HG02852 (cell line): ENCODE measurements around the gene HLCS.
"Not testable (repeated sequence)": the region's sequence is repeated elsewhere in the genome, so short reads cannot be mapped to it uniquely, and the experiment has no call there.

Experiments
- ATAC-seq: cut with Tn5 transposase; IDR thresholded peaks from one replicate; pipeline ENCODE4 v1.9.1; 2021; ENCODE audit warnings: mild to moderate bottlenecking, moderate library complexity; ENCODE audit not compliant: unreplicated experiment

Gene HLCS

DNA sequence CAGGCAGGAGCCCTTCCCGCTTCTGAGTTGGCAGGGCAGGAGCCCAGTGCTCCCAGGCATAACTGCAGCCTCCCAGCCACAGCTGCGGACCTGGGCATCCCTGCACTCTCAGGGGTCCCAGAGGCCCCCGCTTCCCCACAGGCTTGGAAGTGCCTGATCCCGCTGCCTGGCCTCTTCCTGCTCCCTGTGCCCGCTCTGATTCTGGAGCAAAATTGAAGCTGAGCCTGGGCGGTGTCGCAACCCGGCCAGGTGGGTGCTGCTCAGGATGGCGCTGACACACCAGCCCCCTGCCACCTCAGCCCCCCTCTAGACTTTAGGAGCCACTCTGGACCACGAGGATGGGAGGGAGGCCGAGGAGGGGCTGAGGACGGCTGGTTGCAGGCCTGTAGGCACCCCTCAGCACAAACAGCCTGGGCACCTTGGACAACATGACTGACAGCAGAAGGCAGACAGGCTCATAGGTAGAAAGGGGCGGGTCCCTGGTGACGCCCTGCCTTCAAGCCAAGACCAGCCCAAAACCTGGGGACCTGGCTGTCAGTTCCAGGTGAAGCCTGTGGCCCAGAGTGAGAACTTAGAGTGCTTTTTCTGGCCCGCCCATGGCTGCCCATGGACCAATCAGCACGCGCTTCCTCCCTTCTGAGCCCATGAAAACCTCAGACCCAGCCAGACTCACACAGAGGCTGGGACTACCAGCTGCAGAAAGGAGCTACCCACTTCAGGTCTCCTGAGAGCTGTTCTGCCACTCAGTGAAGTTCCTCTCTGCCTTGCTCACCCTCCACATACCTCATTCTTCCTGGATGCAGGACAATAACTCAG, 7.2 kb downstream of the HLCS start:
- ATAC-seq: no peak

DNA sequence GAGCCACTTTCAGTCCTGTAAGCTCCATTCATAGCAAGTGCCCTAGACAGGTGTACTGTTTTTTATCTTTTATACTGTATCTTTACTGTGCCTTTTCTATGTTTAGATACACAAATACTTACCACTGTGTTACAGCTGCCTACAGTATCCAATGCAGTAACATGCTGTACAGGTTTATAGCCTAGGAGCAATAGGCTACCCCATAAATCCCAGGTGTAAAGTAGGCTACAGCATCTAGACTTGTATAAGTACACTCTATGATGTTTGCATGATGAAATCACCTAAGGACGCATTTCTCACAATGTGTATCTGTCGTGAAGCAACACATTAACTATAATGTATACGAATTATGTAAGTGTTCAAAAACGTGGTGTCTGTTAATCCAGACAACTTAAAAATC, 10.7 kb downstream of the HLCS start:
- no peak for ATAC-seq

DNA sequence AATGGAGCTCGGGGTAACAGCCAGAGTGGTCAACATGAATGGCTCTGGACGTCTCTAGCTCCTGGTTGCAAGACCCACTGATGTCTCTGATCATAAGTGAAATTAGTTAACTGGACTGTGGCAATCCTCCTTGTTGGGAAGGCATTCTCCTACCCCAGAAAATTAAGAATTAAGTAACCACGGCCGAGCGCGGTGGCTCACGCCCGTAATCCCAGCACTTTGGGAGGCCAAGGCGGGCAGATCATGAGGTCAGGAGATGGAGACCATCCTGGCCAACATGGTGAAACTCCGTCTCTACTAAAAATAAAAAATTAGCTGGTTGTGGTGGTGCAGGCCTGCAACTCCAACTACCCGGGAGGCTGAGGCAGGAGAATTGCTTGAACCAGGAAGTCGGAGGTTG, 14.1 kb downstream of the HLCS start:
- not testable (repeated sequence) for ATAC-seq

DNA sequence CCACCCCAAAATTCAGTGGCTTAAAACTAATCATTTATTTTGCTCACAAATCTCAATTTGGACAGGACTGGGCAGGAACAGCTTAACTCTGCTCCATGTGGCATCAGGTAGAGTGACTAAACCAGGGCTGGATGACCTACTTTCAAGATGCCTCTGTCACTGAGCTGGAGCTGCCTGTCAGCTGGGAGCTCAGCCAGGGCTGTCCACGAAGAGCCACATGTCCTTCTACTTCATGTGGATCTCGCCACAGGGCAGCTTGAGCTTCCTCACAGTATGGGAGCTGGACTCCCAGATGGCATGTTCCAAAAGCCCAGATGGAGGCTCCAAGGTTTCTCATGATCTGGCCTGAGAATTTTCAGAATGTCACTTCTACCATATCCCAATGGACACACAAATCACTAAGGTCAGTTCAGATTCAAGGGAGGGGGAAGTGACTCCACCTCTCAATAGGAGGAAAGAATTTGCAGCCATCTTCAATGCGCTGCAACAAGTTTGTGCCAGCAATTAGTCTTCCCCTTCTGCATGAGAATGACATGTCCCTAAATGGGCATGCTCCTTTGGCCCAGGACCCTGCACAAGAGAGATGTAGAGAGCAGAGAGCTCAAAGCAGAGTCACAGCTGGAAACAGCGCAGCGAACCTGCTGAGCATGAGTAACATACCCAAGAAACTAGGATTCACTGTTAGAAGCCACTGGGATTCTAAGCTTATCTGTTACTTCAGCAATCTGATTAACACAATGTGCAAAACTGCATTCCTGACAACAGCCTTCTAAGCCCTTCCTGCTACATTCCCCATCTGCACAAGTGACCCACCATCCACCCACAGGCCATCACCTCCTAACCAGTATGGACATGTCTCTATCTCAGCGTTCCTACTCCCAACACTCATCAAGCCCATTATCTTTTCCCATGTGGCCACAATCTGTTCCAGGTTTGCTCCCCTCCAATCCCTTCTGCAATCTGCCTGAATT, 17.0 kb downstream of the HLCS start:
- no peak for ATAC-seq

DNA sequence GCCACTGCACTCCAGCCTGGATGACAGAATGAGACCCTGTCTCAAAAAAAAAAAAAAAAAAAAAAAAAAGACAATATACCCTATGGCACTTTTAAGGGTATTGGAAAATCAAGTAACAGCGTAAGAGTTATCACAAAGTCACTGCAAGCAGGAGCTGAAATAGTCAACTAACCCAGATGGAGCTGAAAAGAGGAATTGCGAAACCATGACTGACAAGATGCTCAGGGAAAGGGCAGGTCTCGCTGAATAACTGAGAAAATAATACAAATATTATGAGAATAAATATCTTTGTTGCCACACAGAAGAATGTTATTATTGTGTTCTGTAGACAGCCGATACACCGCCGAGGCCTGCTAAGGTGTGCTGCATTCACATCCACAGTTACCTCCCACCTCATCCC, 17.8 kb downstream of the HLCS start:
- no peak for ATAC-seq

DNA sequence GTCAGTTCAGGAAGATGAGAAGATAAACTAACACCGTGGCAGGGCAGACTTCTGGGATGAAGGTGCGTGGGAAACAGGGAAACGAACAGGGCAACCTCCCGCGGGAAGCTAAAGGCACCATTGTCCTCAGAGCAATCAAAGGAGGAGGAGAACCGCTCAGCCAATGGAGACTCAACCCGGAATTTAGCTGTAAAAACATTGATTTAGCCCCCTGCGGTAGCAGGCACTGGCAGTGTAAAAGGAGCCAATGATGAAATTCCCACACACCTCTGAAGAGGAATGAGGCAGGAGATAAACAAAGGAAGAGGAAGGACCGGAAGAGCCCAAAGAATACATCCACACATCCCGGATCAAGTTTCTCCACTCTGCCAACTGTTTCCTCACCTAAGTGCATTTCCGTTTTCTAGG, 19.5 kb downstream of the HLCS start:
- no peak for ATAC-seq

DNA sequence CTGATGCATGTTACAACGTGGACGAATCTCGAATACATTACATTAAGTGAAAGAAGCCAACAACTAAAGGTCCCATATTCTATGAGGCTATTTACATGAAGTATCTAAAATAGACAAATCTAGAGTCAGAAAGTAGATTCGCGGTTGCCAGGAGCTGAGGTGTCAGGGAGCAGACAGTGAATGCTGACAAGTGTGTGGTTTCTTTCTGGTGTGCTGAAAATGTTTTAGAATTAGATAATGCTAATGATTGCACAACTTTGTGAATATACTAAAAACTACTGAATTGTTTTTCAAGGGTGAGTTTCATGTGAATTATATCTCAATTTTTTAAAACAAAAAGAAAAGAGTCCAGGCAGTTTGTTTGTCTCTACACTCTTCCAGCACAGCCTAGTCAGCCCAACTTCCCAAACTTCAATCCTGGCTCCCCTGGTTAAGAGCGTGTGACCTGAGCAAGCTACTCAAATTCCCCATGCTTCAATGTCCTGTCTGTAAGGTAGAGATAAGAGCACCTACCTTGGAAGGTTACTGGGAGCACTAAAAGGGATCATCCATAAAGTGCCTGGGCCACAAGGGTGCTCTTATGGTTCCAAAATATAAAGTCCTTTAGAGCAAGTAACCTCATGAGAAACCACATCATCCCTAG, 20.9 kb downstream of the HLCS start:
- no peak for ATAC-seq

DNA sequence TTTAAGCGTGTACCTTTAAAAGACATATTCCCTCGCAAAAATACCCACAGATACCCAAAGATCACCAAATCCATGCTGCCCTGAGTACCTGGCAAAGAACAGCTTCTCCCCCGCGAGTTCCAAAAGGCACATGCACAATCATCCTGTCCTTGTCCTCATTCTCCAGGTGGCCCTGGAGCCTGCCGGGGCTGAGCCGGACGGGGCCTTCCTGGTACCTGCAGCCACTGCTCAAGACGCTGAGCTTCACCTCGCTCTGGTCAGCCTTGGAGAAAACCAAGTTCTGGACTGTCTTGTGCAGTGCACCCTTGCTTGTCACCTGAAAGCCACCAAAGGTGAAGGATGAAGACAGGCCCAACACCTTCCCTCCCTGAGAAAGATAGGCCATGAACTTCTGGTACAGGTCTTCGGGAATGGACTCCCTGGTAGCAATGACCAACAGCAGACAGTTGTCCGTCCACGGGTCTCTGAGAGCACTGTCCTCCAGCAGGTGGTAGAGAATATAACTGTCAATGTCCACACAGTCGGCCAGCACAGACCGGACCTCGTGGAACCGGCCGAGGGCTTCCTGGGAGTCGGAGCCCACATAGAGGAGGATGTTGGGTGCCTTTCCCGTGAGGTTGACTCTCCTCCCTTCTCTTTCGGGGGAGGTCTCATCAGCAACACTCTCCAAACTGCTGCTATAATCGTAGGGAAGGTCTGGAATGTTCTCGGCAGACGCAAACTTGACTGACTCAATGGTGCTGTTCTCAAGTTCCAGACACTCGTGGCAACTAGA, 29.9 kb downstream of the HLCS start:
- no peak for ATAC-seq

DNA sequence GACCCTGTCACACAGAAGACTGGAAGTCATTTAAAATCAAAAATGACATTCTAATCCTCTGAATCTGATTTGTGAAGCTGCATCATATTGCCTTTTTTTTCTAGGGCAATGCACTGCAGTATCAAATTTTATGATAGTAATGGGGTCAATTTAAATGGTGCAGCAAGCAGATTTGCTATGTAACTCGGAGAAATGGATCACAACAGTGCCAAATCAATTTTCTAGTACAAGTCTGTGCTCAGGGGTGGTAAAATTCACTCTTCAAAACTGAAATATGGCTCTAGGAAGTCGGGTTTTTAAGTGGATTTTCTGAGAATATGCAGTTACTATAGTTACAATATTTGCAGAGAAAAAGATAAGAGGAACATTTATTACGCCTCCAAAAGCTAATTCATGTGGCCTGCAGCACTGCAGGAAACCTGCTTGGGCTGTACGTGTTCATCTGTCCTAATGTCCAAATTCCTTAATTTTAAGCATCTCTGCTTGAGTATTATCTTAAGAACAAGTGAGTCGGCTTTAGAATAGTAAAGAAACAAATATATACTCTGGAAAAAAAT, 31.5 kb downstream of the HLCS start:
- no peak for ATAC-seq

DNA sequence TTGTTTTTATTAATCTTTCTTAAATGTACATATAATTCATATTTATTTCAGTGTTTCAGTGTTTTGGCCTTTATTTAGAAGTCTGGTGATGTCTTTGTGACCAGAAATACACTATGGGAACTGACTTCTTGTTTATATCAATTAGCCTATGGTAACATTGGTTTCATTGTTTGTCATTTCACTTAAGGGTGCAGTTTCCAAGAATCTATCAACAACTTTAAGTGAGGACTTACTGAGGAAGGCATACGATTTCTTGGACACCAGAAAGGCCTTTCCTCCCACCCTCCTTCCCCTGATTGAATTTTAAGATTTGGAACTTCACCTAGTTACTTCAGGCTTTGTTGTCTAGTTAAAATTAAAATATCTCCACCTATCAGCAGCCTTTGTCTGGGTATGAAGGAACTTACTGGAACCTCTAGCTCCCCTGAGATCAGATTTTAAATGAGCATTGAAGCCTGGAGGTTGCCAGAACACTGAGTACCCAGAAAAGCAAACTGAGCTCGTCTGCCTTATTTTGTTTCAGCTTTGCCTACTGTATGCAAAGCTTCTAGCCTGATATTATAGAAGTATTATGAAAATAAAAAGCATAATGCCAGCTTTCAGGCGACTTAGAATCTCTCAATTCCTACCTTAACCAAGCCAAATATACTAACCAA, 34.2 kb downstream of the HLCS start:
- ATAC-seq: no peak

DNA sequence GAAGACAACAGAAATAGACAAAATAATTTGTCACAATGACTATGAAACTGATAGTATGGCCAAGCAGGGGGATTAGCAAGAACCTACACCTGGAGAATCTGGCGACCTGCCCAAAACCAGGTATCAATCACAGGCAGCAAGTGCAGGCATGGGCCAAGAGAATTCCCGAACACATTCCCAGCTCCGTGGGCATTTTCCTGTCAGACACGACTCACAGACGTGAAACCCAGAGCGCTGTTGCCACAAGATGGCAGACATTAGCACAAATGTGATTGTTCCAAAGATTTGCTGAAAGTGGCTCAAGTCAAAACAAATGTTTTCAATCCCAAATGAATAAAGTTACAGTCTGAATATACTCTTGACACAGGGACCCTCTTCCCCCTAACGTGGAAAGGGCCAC, 36.8 kb downstream of the HLCS start:
- ATAC-seq: no peak

DNA sequence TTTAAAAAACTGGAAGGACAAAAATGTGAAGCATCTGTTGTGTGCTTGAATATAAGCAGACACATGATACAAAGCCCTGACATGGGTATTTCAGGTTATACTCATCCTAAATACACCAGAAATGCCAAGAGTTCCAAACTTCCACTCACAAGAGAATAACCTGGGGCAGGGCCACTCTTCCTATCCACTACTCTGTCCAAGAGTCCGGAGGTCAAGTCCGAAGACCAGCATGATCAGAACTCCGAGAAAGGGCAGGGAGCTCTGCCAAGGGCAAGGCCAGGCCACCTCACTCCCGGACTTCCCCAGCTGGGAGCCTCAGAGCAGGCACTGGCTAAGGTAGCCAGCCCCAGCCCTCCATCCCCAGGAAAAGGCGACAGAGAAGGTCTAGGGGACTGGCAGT, 37.5 kb downstream of the HLCS start:
- ATAC-seq: no peak

DNA sequence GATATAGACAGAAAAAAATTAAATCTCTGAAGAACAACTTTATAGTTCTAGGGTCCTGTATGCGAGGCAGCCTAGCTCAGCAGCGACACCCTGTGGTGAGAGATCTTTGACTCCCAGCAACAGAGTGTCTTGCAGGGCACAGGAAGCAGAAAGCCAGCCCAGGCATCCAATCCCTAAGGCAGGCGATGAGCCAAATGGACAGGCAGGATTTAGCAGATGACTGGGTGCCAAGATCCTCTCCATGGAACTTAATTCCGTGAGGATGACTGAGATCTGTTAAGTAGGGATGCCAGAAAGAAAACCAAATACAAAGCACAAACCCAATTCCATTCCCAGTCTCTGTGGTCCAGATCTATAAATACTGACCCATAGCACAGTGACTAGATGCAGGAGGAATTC, 38.8 kb downstream of the HLCS start:
- ATAC-seq: no peak

DNA sequence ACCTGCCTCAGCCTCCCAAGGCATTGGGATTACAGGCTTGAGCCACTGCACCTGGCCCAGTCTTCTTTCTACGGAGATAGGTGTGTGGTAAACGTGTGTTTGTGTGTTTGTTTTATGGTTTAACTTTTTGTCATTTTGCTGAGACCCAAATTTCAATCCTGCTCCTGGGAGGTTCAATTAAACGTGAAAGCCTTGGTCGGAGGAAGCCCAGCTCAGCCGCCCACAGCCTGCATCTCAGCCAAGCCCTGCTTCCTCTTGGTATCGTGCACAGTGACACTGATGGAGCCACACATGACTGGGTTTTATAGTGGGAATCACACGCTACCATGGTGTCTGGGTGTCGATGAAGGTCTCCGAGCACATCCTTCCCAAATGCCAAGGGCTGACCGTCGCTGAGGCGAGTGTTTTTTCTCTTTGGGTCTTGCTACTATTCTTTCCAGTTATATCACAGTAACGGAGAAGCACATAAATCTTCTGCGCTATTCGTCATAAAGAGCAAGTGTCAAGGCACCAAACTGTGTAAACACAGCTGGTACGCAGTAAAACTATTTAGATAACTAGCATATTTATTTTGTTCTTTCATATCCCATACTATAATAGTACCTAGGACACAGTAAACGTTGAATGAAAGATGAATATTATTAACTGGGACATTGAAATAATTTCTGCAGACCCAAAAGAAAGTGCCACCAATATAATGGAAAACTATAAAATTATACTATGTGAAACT, 39.3 kb downstream of the HLCS start:
- ATAC-seq: no peak

DNA sequence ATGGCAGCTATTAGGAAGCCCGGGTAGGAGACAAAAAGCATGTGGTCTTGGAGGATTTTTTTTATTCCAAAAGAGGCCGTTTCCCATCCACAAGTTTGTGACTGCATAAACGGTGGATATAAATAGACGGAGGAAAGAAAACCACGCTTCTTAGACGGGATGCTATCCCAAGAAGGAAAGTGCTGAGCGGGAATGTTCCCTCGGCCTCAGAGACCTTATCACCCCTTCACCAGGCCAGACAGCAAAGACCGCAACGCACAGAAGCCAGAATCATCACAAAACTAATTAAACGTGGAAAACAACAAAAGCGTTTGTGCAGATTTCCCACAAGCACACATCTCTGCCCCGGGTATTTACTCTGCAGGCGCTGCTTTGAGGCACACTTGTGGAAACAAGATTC, 43.2 kb downstream of the HLCS start:
- no peak for ATAC-seq

DNA sequence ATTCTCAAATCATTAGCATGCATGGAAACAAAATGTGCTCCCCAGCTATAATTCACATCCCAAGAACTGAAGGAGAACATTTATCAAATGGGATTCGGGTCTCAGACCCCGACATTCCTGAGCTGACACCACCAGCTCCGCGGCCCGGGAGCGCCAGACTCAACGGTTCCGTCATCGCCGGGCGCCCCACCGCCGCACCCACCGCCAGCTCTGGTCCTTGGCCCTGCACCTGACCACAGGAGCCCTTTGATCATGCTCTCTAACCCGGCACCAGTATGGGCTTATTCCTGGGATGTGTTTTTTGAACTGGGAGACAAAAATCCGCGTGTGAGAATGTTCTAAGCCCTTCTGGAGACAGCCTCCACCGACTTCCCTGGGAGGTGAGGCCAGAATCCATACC, 43.6 kb downstream of the HLCS start:
- no peak for ATAC-seq

DNA sequence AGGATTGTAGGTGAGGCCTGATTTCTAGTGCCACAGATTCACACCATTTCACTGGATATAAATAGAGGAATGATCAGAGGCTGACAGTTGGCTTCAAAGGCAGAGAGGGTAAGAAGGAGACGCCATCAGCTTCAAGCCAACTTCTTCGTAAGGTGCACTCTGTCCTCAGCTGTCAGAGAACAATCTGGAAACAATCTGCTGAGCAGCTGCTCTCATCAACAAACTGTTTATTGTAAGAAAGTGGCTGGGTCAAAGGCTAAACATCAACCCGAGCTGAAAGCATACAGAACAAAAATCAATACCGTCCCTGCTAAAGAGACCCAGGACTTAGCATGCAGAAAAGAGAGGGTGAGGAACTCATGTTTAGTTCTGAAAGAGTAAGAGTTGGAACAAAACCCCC, 48.2 kb downstream of the HLCS start:
- ATAC-seq: no peak

DNA sequence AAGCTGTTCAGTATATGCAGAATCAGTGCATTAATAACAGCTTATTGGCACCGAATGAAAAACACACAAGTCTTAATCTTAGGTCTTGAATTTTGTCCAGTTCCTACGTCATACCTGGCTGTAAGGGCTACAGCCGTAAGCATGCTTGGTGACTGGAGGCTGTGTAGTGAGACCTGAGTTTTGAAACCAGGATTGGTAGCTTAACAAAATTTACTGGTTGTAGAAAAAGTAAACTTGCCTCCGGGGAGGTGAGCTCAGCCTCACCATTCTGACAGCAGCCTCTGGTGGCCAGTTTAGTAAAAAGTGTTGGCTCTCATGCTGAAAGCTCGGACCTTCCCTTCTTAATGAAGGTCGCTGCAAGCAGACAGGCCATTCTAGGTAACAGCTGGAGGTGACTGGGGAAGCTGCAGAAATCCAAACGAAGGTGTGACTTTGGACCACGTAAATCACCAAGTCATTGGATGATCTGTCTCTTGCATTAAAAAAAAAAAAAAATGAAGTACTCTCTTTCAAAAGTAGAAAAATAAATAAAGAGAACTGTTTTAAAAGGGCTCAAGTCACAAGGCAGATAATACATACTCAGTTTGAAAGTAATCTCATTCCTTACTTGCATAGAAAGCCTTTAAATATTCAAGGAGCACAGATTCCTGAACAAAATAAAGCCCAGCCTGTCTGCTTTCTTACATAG, 48.9 kb downstream of the HLCS start:
- no peak for ATAC-seq

DNA sequence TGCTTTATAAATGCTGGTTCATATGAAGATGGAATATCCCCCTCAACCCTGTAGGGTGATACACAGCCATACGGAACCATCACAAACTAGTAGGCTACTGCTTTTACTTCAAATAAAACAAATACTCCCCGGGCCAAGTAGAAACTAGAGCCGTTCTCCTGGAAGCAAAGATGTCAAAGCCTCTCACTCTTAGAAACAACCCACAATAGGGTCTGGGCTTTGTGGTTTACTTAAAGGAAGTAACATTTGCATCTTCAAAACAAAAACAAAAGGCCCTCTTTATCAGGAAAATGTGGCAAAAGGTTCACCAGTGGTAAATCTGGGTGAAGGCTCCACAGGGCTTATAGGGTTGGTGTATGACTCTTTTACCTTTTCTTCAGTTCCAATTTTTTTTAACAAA, 49.8 kb downstream of the HLCS start:
- no peak for ATAC-seq
